ENCODE results near the gene HHIPL2. TPM values are rescaled to one million over a fixed set of nuclear protein-coding genes. Genes with fewer than 3 reads are reported as not detected.

HHIPL2 gene
- total RNA-seq, 1 donor from 2014 or later: not detected

Other genes starting within 250 kb of the HHIPL2 start
- gene TAF1A, start 41.8 kb upstream of the HHIPL2 start, total RNA-seq: 8.3 and 9.1 TPM in 2 replicates
- 44.4 and 59.0 TPM in 2 replicates for gene MIA3, start 70.0 kb upstream of the HHIPL2 start, total RNA-seq
- gene AIDA, start 164.4 kb upstream of the HHIPL2 start, total RNA-seq: 25.9 and 30.4 TPM in 2 replicates
- gene BROX, start 164.5 kb upstream of the HHIPL2 start, total RNA-seq: 56.0 and 67.7 TPM in 2 replicates
- not detected in 2 replicates for gene FAM177B, start 189.1 kb upstream of the HHIPL2 start, total RNA-seq

All from myocyte (in vitro differentiated cells).